PC-9 (cell line): ENCODE data around the gene RGR. TPM values are rescaled to one million over a fixed set of nuclear protein-coding genes. Genes with fewer than 3 reads are reported as not detected.

Source experiments
- BruUV-seq: library from RNA; stranded (reverse); fragments of 400-500 nt; replicated peaks from 2 replicates; lab custom pipeline; 2021; lab: Mats Ljungman, UMichigan
- CTCF ChIA-PET: fragments of 300-600 bp; sonication (Branson Sonifier 250); formaldehyde crosslinking; loops from one replicate; lab custom pipeline; 2022; ENCODE audit warnings: antibody characterized with exemption; lab: Charles Lee
- POLR2A ChIA-PET: fragments of 300-600 bp; sonication (Branson Sonifier 250); formaldehyde crosslinking; loops from one replicate; lab custom pipeline; 2022; ENCODE audit warnings: antibody characterized with exemption; ENCODE audit not compliant: unreplicated experiment; lab: Charles Lee
- DNase-seq, 2 experiments: peaks; one replicate each; pipeline versions ENCODE4 v3.0.0 to v3.0.0-alpha.2; 2015 to 2022; ENCODE audit warnings: mixed read lengths in 1 of 2
- H2AFZ ChIP-seq: fragments of 200-600 bp; sonication (generic); 2 replicates; pipeline ENCODE4 v1.8.1; 2017; ENCODE audit warnings: antibody characterized with exemption
- H3F3A ChIP-seq: fragments of 200-600 bp; sonication (generic); 2 replicates; pipeline ENCODE4 v1.8.1; 2017; ENCODE audit warnings: antibody characterized with exemption, mild to moderate bottlenecking, low read depth; ENCODE audit not compliant: insufficient read depth
- H3K27ac ChIP-seq: fragments of 200-600 bp; sonication (generic); 2 replicates; pipeline ENCODE4 v1.6.1; 2016; ENCODE audit warnings: mixed run types
- H3K27me3 ChIP-seq: fragments of 200-600 bp; sonication (generic); 2 replicates; pipeline ENCODE4 v1.6.1; 2016; ENCODE audit warnings: low read depth, mixed run types; ENCODE audit not compliant: insufficient read depth
- H3K36me3 ChIP-seq: fragments of 200-600 bp; sonication (generic); 2 replicates; pipeline ENCODE4 v1.6.1; 2016; ENCODE audit warnings: low read depth, mixed run types
- H3K4me1 ChIP-seq: fragments of 200-600 bp; sonication (generic); replicated peaks from 2 replicates; pipeline ENCODE4 v1.6.1; 2016; ENCODE audit warnings: mixed run types; ENCODE audit not compliant: insufficient read depth
- H3K4me2 ChIP-seq: fragments of 200-600 bp; sonication (generic); 2 replicates; pipeline ENCODE4 v1.6.1; 2017; ENCODE audit warnings: mixed run types
- H3K4me3 ChIP-seq: fragments of 200-600 bp; sonication (generic); 2 replicates; pipeline ENCODE4 v1.6.1; 2016; ENCODE audit warnings: mixed run types
- H3K79me2 ChIP-seq: fragments of 200-600 bp; sonication (generic); 2 replicates; pipeline ENCODE4 v1.6.1; 2017; ENCODE audit warnings: low read depth, mixed run types
- H3K9me2 ChIP-seq: fragments of 200-600 bp; sonication (generic); 2 replicates; pipeline ENCODE4 v1.8.1; 2017; ENCODE audit warnings: mild to moderate bottlenecking; ENCODE audit not compliant: insufficient read depth
- H3K9me3 ChIP-seq: fragments of 200-600 bp; sonication (generic); 2 replicates; pipeline ENCODE4 v1.8.1; 2016; ENCODE audit warnings: low read depth; ENCODE audit not compliant: insufficient read depth
- H4K20me1 ChIP-seq: fragments of 200-600 bp; sonication (generic); 2 replicates; pipeline ENCODE4 v1.8.1; 2017; ENCODE audit not compliant: insufficient read depth
- EZH2 ChIP-seq: fragments of 200-600 bp; sonication (generic); IDR thresholded peaks from 2 replicates; pipeline ENCODE4 v1.8.0; 2017; ENCODE audit warnings: antibody characterized with exemption, low read depth
- intact Hi-C: fragments of 100-400 bp; cut with micrococcal nuclease; formaldehyde crosslinking; loops from one replicate; pipeline ENCODE4 v1.10.0; 2022; ENCODE audit not compliant: unreplicated experiment
- total RNA-seq: library from RNA; stranded (reverse); gene quantifications from 2 replicates; pipeline ENCODE4 v1.2.3, GENCODE V29; 2021
- TF ChIP-seq, protein P1 (sequence below): fragments of 200-600 bp; sonication (generic); conservative IDR thresholded peaks from 2 replicates; pipeline ENCODE4 v1.6.1; 2017; ENCODE audit warnings: mixed run types, antibody characterized with exemption, mild to moderate bottlenecking, moderate library complexity

Gene RGR
- total RNA-seq, 1 experiment from 2014 or later, result not detected

DNA sequence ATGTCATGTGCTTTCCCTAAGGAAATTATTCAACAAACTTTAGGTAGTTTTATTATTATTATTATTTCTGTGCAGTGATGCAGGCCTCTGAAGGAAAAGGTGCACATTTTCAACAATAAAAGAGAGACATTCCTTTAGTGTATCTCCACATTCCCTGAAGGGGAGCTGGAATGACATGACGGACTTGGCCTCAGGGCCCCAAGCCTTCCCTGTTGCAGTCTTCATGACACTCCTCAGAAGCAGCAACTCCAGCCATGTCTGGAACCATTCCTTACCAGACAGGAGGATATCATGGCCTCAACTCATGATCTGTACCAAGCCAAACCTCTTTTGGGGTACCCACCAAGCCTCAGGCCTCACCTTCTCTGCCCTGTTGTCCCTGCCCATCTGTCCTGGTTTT lies 48.3 kb downstream of the RGR start:
- Histone ChIP-seq H3K79me2 (no peaks in the 10 kb centered on the region), H3K27ac (no peak overlapping the region), H2AFZ (no peak overlapping the region), H3F3A (no peaks in the 10 kb centered on the region), H4K20me1 (no peaks in the 10 kb centered on the region), H3K9me3 (no peaks in the 10 kb centered on the region), H3K4me2 (no peak overlapping the region), H3K27me3 (peaks cover 31% of the 10 kb centered on the region), H3K36me3 (no peaks in the 10 kb centered on the region), H3K4me1 (no peaks in the 10 kb centered on the region), H3K9me2 (no peaks in the 10 kb centered on the region), H3K4me3 (no peak overlapping the region)
- BruUV-seq, result no TSS peak
- no peak for TF ChIP-seq EZH2
- TF ChIP-seq, protein P1, sequence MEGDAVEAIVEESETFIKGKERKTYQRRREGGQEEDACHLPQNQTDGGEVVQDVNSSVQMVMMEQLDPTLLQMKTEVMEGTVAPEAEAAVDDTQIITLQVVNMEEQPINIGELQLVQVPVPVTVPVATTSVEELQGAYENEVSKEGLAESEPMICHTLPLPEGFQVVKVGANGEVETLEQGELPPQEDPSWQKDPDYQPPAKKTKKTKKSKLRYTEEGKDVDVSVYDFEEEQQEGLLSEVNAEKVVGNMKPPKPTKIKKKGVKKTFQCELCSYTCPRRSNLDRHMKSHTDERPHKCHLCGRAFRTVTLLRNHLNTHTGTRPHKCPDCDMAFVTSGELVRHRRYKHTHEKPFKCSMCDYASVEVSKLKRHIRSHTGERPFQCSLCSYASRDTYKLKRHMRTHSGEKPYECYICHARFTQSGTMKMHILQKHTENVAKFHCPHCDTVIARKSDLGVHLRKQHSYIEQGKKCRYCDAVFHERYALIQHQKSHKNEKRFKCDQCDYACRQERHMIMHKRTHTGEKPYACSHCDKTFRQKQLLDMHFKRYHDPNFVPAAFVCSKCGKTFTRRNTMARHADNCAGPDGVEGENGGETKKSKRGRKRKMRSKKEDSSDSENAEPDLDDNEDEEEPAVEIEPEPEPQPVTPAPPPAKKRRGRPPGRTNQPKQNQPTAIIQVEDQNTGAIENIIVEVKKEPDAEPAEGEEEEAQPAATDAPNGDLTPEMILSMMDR, result no peak
- no peak for DNase-seq
- intact Hi-C loops, result no loop called here
- CTCF ChIA-PET, result no interaction called here
- POLR2A ChIA-PET, result no interaction called here

DNA sequence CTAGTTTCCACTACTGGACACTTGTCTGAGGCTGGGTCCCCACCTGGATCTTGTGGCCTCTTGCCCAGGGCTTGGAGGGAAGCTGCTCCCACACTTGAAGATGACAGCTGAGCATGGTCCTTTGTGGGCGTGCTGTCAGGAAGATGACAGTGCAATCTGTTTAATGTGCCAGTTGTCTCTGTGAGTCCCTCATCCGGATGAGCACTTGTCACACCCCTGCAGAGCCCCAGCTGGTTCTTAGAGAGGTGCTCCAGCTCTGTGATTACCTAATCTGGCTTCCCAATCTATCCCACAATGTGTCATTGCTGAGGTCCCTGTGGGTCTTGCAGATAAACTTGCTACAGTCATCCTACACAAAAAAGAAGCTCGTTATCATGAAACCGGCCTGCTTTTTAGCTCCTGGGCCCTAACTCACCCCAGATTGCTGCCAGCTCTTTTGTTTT lies 48.7 kb downstream of the RGR start:
- no peak overlapping the region for H2AFZ ChIP-seq
- intact Hi-C loops, result no loop called here
- no peak for DNase-seq
- H3K4me2 ChIP-seq, result no peak overlapping the region
- no TSS peak for BruUV-seq
- ChIA-PET POLR2A (no interaction called here), CTCF (interaction anchor here (0.6 kb wide), 1 partner anchor 8 kb away, joined by 4 read pairs; no protein-coding TSS in a partner anchor)
- TF ChIP-seq EZH2, result no peak
- TF ChIP-seq, protein P1, result no peak
- H3K9me3 ChIP-seq, result no peaks in the 10 kb centered on the region
- no peaks in the 10 kb centered on the region for H4K20me1 ChIP-seq
- H3K4me1 ChIP-seq, result no peaks in the 10 kb centered on the region
- H3K79me2 ChIP-seq, result no peaks in the 10 kb centered on the region
- no peaks in the 10 kb centered on the region for H3K9me2 ChIP-seq
- peaks cover 32% of the 10 kb centered on the region for H3K27me3 ChIP-seq
- no peaks in the 10 kb centered on the region for H3F3A ChIP-seq
- no peak overlapping the region for H3K4me3 ChIP-seq
- no peaks in the 10 kb centered on the region for H3K36me3 ChIP-seq
- no peak overlapping the region for H3K27ac ChIP-seq

DNA sequence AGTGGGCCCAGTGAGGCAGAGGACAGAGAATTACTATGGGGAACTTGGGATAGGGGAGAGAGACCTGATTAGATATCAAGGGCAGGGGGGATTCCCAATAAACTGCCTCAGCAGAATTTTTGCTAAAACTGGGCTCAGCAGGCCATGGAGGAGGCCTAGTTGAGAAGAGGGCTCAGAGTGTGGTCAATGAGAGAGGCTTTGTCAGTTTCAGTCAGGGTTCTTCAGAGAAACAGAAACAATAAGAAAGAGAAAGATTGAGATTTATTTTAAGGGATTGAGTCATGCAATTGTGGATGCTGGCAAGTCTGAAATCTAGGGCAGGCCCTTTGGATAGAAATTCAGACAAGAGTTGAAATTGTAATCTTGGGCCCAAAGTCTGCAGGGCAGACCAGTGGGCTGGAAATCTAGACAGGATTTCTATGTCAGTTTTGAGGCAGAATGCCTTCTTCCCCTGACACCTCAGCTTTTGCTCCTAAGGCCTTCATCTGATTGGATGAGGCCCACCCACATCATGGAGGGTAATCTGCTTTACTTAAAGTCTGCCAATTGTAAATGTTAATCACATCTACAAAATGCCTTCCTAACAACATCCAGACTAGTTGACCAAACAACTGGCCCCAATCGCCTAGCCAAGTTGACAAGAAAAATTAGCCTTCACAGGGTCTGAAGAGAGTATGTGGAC lies 50.1 kb downstream of the RGR start:
- Histone ChIP-seq H3K4me1 (no peaks in the 10 kb centered on the region), H2AFZ (no peak overlapping the region), H3F3A (no peaks in the 10 kb centered on the region), H3K9me3 (no peaks in the 10 kb centered on the region), H3K27me3 (peaks cover 30% of the 10 kb centered on the region), H3K36me3 (no peaks in the 10 kb centered on the region), H4K20me1 (no peaks in the 10 kb centered on the region), H3K4me3 (no peak overlapping the region), H3K4me2 (no peak overlapping the region), H3K27ac (no peak overlapping the region), H3K79me2 (no peaks in the 10 kb centered on the region), H3K9me2 (no peaks in the 10 kb centered on the region)
- ChIA-PET CTCF (no interaction called here), POLR2A (no interaction called here)
- no peak for DNase-seq
- intact Hi-C loops, result no loop called here
- no TSS peak for BruUV-seq
- TF ChIP-seq, protein P1, result no peak
- TF ChIP-seq EZH2, result no peak
